Spleen (tissue), 7 donors: ENCODE measurements around the gene KIF1A.

Experiments
- CTCF ChIP-seq, 11 experiments: fragments of 200-600 bp in 7 of 11; fragments of 450-650 bp in 4 of 11; sonication (generic) in 4 of 11; IDR thresholded peaks in 8 of 11; conservative IDR thresholded peaks in 3 of 11; 1 replicate in 7 of 11; 2 replicates in 4 of 11; pipeline versions ENCODE4 v1.4.0 to v1.8.0; 2016 to 2021; ENCODE audit warnings: antibody characterized with exemption in 11 of 11, inconsistent platforms in 4 of 11, mild to moderate bottlenecking in 1 of 11
- POLR2A ChIP-seq, 3 donors: fragments of 450-650 bp; IDR thresholded peaks; one replicate each; pipeline ENCODE4 v1.5.1; 2017; ENCODE audit warnings: antibody characterized with exemption in 3 of 3, mild to moderate bottlenecking in 1 of 3
- POLR2AphosphoS5 ChIP-seq, 3 donors: sonication (generic); formaldehyde crosslinking; IDR thresholded peaks; one replicate each; pipeline ENCODE4 v1.5.1; 2017; ENCODE audit warnings: antibody characterized with exemption in 3 of 3
- donor health status: DM: no; HTN: no; CAD: no; lungs with moderate emphysema.
- donor health status: DM: no; HTN: no; CAD: no.
- donor health status: DM: no; HTN: no; CAD: no.

- TF ChIP-seq CTCF (IDR thresholded peaks at IDR 0.05 in 8 of 11, conservative IDR thresholded peaks at IDR 0.05 in 3 of 11) (no peak), POLR2A (IDR thresholded peaks at IDR 0.05) (no peak), POLR2AphosphoS5 (IDR thresholded peaks at IDR 0.05) (no peak)
Measured at GRCh38 chr2:240850756-240851077, 30.7 kb upstream of the KIF1A start.
